Activated effector memory CD4-positive, alpha-beta T cell treated with anti-CD3 and anti-CD28 coated beads, Interleukin-2, amount 50 U/mL, for 16 hours (primary cell): ENCODE data around the gene TMEM187.

Experiments used
- DNase-seq: peaks from one replicate; pipeline ENCODE4 v3.0.0-alpha.2; 2020

Gene TMEM187

DNA sequence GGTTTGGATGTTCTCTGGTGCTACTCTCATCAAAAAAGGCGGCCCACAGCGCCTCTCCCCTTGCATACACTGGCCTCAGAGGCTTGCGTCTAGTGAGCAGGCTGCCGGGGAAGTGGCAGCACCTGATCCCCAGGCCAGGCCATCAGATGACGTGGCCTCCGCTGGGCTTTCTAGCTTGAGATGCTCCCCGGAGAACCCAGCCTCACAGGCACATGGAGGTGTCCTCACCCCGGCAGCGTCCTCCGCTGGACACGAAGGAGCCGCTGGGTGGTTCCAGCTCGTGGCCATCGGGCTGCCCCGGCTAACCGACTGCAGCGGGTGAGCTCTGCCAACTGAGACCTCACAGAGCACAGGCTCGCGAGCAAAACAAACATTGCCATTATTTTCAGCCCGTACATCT, 34.4 kb downstream of the TMEM187 start:
- DNase-seq = no peak

DNA sequence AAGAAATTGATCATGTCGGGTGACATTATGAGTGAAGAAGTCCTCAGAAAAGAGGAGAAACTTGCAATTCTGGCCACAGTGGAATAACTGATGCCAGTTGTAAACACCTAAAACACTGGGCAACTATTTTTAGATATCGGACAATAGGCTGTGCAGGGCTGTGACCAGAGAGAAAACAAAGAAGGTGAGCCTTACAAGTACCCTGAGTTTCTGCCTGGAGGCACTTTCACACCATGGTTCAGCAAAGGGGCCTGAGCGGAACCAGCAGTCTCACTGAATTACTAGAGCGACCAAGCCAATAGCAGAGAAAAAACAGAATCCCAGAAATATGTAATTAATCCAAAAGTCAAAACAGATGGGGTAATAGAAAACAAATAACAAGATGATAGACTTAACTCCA, 36.0 kb downstream of the TMEM187 start:
- no peak for DNase-seq

DNA sequence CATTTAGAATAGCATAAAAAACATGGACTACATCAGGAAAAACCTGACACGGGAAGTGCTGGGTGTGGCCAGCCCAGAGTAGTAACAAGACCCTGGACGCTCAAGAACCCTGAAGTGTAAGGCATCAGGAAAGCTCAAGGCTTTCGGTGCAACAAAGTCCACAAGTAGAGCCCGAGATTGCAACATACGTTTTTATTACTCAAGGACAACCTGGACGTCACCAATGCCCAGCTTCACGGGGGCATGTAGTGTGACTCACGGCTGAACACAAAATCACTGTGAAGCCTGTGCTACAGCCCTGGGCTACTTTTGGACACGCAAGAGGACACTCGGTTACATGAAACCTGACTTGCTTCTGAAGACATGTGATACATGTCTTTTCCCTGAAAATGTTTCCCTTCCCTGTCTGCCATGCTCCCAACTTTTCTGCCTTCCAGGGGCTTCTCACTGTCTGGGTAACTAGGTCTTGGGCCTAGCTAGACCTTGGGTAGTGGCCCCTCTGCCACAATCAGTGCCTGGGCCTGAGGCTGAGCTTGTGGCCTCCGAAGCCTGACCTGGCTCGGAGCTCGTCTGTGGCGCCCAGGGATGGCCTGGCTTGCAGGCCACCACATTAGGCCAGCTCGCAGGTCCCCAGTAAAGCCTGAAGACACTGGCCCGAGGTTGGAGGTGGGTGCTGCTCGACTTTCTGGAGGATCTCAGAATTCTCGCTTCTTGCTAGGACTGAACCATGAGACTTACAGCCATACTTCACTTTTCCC, 38.0 kb downstream of the TMEM187 start:
- DNase-seq = no peak

DNA sequence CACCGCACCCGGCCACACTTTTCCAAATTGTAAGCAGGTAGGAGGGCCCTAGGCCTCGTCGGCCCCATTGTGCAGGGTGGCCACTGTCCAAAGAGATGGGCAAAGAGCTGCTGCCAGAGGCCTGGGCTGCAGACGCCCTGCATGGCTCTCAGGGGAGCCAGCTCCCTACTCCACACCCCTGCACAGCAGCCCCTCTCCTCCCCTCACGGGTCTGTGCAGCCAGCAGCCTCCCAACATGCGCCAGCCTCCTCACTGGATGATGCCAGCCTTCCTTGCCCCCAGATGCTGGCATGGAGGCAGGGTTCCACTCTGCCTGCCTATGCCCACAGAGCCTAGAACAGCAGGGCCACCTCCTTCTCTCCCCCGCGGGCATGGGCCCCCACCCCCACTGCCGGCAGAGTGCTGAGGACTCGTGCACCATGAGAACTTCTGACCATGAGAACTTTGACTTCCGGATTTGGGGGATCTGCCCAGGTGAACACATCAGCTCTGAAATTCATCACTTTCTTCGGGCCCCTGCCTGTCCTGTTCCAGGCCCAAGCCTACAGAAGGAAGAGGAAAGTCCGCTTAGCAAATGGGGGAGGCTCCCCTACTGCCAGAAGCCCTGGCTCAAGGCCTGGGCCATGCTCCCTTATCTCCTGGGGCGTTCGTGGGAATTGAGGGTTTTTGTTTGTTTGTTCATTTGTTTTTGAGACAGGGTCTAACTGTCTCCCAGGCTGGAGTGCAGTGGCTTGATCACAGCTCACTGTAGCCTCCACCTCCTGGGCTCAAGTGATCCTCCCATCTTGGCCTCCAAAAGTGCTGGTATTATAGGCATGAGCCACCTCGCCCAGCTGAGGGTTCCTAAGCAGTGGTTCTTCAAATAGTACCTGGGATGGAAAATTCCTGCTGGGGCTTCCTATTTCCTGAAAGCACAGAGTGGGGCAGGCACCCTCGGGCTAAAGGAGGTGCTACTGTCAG, 39.1 kb downstream of the TMEM187 start:
- no peak for DNase-seq

DNA sequence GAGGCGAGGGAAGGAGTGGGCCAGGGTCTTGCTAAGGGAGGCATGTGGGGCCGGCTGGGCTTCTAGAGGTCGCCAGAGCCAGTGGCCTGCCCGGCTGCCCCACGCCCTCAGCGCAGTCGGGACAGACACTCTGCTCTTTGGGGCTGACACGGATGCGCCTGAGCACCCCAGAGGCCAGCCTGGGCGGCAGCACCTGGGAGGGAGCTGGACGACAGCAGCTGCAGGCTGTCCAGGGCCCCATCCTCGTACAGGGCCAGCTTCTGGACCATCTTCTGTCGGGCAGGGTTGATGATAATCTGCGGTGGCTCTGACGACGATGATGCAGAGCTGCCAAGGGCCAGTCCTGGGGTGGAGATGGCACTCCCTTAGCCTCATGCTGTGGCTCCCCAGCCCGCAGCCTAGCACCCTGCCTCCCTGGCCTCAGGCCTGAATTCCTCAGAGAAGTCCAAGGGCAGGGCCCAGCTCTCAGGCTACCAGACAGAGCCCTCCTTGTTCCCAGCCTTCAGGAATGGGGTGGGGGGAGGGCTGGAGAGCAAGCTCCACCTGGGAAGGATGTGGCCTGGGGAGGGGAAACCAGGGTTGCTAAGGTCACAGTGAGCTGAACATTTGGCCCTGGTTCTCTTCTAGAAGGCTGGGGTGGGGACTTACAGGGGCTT, 39.9 kb downstream of the TMEM187 start:
- no peak for DNase-seq

DNA sequence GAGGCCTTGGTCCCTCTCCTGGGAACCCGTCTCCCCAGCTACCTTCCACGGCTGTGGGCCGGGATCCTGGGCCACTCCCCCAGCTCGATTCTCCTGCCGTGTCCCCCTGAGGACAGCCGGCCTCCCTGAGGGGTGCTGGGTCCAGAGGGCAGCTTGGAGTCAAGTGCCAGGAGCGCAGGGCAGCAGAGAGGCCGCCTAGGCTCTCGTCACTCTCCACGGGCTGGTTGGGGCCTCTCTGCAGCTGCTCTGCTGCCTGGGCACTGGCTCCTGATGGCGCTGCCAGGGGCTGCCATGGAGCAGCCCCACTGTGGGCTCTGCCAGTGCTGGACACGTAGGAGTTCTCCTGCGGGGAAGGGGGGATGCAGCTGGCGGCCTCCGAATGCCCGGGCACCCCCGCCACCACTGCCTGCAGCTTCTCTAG, 40.5 kb downstream of the TMEM187 start:
- DNase-seq = no peak

DNA sequence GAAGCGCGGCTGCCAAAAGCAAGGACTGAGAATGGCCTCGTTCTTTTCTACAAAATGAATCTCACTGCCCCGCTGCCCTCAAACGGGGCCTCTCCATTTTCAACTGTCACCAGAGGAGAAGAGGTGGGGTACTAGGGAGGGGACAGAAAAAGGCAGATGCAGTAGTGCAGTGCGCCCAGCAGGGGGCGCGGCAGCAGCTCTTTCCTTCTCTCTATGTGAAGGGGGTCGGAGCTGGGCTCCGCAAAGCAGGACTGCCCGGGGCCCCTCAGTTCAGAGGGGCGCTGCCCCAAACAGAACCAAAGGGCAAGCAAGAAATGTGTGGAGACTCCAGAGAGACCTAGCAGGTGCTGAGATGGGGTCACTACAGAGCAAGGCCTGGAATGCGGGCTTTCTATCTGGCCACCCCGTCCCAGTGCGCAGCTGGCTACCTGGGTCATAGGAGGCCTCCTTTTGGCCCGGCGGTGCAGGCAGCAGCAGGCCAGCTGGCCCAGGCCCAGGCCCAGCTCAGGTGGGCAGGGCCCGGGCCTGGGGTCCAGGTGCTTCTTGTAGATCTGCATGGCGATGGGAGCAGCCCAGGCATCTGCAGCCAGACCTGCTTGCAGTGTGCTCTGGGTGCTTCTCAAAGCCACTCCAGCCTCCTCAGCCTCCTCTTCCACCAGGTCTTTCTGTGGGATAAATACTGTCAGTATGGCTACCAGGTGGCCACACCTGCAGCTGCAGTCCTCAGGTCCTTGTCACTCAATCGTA, 41.2 kb downstream of the TMEM187 start:
- peak; percentile 81 for DNase-seq

DNA sequence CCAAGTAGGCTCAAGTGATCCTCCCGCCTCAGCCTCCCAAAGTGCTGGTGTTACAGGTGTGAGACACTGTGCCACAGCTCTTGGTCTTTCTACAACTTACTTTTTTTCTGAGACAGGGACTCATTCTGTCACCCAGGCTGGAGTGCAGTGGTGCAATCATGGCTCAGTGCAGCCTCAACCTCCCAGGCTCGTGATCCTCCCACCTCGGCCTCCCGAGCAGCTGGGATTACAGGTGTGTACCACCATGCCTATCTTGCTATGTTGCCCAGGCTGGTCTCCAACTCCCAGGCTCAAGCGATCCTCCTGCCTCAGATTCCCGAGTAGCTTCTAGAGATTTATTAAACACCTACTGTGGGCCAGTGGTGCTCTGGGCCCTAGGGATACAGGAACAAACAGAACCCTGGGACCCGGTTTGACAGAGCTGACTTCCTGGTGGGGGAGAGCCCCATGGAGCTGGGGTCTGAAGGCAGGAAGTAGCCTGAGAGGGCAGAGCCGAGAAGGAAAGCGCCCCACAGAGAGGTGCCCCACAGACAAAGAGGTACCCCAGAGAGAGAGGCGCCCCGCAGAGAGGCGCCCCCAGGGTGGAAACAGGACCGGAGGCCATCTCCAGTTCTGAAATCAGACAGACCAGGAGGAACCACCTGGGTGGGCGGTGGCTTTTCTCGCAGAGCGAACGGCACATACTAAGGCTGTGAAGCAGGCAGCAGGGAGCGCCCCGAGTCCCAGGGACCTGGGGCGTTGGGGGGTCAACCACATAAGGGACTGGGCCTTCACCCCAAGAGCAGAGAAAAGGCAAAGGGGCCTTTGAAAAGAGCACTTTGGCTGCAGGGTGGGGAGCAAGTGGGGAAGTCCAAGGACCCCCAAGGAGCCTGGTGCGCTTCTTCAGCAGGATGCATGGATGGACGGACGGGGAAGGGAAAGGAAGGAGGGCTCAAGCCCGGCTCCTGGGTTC, 42.2 kb downstream of the TMEM187 start:
- no peak for DNase-seq

DNA sequence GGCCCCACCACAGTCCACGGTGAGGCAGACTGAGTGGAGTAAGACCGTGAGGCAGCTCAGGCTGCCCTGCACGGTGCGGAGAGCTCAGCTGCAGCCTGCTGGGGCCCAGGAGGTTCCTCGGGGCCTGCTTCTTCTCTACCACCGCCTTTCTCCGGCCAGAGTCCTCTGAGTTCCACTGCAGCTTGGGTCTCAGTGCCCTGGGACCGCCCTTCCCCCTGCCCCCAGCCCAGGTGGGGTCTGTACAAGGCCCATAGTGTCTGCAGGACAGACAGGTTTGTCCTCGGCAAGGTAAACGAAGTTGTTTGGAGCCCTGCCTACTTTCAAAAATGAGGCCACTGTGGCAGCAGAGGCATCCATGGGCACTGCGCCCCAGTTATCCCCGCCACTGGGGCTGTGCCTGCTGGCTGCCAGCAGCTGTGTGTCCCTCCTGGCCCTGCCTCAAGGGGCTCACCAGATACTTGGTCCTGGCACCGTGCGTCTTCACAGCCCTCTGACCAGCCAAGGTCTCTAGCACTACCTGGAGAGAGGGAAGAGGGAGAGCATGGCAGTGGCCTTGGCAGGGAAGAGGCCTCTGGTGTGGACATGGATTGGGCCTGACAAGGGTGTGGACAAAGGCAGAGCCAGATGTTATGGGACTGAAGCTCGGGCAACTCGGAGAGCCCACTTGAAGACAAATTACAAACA, 43.2 kb downstream of the TMEM187 start:
- no peak for DNase-seq

DNA sequence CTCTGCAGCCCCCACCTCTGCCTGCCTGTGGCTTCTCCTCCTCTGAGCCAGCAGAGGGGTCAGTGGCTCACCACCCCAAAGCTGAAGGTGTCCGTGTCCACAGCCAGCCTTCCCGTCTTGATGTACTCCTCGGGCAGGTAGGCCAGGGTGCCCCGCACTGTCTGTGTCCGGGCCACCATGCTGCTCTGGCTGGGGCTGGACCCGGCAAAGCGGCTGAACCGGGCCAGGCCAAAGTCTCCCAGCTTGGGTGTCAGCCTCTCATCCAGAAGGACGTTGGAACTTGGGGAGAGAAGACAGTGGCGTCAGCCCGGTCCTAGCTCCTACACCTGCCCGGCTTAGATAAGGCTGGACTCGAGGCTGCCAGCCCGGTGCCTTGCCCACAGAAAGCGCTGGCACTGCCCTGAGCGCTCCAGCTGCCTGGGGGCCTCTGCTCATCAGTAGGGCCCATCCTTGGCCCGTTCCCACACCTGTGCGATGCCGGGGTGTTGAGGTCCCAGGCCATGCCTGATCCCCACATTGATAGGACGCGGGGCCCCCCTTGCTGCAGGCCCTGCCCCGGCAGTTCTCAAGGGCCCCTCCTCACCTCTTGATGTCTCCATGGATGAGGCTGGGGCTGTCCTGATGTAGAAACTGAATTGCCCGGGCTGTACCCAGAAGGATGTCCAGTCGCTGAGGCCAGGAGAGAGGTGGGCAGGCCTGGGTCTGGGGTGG, 44.0 kb downstream of the TMEM187 start:
- no peak for DNase-seq

DNA sequence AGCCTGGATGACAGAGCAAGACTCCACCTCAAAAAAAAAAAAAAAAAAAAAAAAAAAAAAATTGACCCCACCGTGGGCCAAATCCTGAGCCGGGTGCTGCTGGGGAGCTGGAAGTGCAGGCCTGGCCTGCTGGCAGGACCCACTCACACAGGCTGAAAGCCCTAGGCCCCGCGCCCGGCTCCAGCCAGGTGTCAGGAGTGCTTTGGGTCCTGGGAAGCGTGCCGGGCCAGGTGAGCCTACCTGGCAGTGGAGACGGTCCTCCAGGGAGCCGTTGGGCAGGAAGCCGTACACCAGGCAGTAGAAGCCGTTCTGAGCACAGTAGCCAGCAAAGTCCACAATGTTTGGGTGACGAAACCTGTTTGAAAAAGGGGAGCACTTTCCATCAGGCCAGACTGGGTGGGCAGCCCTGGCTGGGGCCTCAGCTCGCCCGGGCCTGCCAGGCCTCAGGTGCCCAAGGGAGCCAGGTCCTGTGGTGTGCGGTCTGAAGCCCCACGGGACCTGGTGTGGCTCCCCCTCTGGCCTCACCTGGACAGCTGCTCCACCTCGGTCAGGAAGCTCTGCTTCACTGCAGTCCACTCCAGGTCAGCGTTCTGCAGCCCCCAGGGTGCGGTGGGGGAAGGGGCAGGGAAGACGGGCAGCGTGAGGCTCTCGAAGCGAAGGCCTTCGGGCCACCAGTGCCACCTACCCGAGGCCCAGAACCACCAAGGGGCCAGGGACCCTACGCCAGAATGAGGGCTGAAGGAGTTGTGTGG, 45.4 kb downstream of the TMEM187 start:
- DNase-seq = no peak

DNA sequence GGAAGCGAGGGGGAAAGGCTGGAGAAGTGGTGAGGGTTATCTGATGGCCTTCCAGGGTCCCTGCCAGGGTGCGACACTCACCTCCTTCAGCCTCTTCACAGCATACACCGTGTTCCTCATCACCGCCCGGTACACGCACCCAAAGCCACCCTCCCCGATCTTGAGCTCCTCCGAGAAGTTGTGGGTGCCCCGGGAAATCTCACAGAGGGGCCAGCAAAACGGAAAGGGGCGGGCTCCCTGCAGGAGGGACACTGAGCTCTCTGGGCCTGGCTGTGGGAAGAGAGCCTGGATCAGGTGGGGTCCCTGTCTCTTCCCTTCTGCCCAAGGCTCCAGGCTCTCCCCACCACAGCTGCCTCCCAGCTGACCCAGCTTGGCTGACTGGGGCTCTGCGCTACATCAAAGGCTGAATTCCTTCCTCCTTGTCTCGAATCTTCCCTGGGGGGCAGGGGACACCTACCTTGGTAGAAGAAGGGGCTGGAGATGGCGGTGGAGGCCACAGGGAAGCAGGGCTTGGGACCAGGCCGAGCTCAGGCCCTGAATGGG, 46.0 kb downstream of the TMEM187 start:
- no peak for DNase-seq

DNA sequence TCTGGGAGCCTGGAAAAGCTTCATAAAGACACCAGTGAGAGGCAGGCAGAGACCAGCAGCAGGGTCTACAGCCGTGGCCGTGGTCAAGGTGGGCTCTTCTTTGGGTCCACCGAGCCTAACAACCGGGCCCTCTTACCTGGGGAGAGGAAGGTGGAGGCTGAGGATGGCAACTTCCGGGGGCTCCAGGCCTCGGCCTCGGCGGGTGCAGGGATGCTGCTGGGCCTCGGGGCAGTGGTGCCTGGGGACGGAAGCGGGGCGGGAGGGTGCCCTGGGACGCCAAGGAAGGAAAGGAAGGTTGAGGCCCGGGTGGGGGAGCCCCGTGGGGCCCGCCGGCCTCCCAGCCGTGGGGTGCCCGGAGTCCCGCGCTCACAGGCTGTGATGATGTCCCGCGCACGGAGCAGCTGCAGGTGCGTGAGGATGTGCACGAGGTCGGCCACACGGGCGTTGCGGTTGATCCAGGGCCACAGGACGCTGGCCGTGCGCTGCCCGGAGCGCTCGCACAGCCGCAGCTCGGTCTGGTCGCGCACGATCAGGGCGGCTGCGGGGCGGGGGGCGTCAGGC, 46.6 kb downstream of the TMEM187 start:
- peak; percentile 70 for DNase-seq

DNA sequence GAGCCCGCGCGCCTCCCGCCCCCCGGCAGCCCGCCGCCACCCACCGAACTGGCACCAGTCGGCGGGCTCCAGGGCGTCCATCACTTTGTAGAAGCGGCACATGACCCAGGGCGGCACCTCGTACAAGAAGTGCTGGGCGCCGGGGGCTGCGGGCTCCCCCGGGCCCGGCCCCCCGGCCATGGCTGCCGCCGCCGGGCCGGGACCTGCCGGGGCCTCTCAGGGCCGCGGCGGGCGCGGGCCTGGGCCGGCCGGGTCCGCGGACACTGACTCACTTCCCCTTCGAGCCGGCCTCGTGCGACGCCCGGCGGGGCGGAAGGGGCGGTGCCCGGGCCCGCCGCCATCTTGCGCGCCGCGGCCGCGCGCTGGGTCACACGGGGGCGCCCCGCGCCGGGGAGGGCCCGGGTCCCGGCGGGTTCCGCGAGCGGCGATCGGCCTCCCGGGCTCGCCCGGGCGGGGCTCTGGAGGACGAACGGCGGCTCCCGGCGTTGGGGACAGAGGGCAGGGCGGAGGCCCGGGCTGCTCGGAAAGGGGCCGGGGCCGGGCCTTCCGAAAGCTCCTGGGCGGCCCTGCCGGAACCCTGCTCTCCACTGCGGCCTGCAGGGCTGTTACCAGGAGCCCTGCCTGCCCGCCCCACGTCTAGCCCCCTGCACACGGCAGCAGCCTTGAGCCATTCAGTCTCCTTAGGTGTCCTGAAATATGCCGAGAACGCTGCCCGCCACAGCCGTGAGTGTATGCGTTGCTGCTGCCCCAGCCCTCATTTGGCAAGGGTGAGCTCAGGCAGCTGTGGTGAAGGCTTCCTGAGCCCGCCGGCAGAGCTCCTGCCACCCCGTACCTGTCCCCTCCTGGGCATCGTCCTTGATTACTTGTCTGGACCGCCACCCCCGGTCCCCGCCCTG, 47.3 kb downstream of the TMEM187 start, which contains the start of gene IRAK1:
Gene IRAK1 (minus strand): TSS at position 270 of the 896 bp plus-strand sequence. CDS start 90 bp downstream, at position 180.
- DNase-seq = peak; percentile 86

DNA sequence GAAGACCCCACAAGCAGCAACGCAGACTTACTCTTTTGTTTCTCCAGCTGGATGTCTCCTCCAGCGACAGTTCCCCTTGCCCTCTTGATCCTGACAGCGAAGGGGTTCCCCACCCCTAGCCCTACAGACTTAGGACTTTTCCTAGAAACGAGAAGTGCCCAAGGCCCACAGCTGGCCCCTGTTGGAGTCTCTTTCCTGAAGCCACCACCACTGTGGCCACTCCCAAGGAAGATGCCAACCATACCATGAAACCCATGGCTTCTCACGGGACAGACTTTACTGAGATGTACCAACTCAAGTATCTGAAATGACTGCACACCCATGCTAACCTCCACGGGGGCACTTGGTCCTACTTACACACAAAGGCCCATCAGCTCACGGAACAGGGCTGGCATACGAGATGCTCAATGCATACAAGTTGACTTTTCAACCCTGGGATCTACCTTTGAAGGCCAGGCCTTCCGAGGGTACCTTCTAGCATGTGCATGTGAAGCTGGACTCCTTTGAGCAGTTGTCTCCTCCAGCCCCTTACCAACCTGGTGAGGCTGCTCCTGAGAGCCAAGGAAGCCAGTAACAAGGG, 48.1 kb downstream of the TMEM187 start:
- DNase-seq = no peak

DNA sequence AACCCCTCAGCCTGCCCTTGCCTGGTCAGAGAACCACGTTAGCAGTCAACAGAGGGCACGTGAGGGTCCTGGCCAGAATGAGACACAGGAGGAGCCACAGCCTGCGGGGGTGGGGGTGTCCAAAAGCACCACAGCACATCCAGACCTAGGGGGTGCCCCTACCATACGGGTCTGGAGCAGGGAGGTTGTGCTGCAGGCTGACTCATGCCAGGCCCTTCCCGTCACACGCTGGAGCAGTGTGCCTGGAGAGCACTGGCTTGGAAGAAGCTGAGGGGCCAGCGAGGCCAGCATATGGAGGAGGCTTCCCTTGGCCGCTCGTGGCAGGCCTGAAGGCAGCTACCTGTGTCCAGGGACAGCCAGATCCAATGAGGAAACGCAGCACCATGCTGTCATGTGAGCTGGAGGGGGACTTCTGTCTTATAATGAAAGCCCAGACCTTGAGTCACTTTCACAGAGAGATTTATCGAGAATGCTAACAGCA, 48.6 kb downstream of the TMEM187 start:
- DNase-seq = peak; percentile 64

DNA sequence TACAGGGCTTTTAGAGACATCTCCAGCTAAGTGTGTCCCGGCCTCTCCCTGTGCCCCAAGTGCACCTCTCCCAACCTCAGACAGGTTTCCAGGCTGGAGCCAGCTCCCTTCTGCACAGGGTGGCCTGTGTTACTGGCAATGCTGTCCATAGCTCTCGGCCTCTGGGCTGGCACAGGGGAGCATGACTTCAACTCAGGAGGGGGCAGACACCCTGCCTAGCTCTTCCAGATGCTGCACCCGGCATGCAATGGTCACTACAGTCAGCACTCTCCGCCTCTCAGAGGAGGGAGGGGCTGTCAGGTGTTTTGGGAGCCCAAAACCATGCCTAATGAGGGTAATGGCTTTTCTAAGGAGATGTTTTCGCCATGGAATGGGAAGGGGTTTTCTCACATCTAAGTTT, 49.6 kb downstream of the TMEM187 start:
- no peak for DNase-seq
